ENCODE measurements around the gene GINS2.

- no peak for TF ChIP-seq CTCF (IDR thresholded peaks at IDR 0.05)
- no peak for TF ChIP-seq POLR2AphosphoS5 (IDR thresholded peaks at IDR 0.05)
Measured at GRCh38 chr16:85704011-85704410, 15.3 kb upstream of the GINS2 start.

Measured in suprapubic skin (tissue), 3 donors.